ENCODE measurements around the gene STK10.
"Not testable (repeated sequence)": the region's sequence is repeated elsewhere in the genome, so short reads cannot be mapped to it uniquely, and the experiment has no call there.

STK10 gene

GRCh38 chr5:172164769-172165212 is 23.2 kb downstream of the STK10 start:
- DNase-seq = no peak

GRCh38 chr5:172163346-172163745 is 24.7 kb downstream of the STK10 start:
- DNase-seq = no peak

GRCh38 chr5:172162987-172163343 is 25.1 kb downstream of the STK10 start:
- DNase-seq = no peak

GRCh38 chr5:172162323-172162986 is 25.6 kb downstream of the STK10 start:
- no peak for DNase-seq

GRCh38 chr5:172160506-172160905 is 27.5 kb downstream of the STK10 start:
- DNase-seq = no peak

GRCh38 chr5:172159016-172159415 is 29.0 kb downstream of the STK10 start:
- no peak for DNase-seq

- no peak for DNase-seq
Measured at GRCh38 chr5:172156541-172156994, 31.5 kb downstream of the STK10 start.

GRCh38 chr5:172155101-172155500 is 32.9 kb downstream of the STK10 start:
- DNase-seq = not testable (repeated sequence)

- no peak for DNase-seq
Measured at GRCh38 chr5:172153695-172154094, 34.3 kb downstream of the STK10 start.

GRCh38 chr5:172151661-172152210 is 36.3 kb downstream of the STK10 start:
- no peak for DNase-seq

- peak; percentile 18 for DNase-seq
Measured at GRCh38 chr5:172150514-172151425, 37.3 kb downstream of the STK10 start.

- DNase-seq = not testable (repeated sequence)
Measured at GRCh38 chr5:172149481-172149880, 38.5 kb downstream of the STK10 start.

GRCh38 chr5:172149073-172149472 is 39.0 kb downstream of the STK10 start:
- no peak for DNase-seq

- DNase-seq = no peak
Measured at GRCh38 chr5:172148381-172148780, 39.6 kb downstream of the STK10 start.

- peak; percentile 25 for DNase-seq
Measured at GRCh38 chr5:172147857-172148256, 40.2 kb downstream of the STK10 start.

GRCh38 chr5:172146748-172147092 is 41.3 kb downstream of the STK10 start:
- no peak for DNase-seq

- DNase-seq = no peak
Measured at GRCh38 chr5:172145870-172146747, 41.9 kb downstream of the STK10 start.

GRCh38 chr5:172144931-172145869 is 42.8 kb downstream of the STK10 start:
- no peak for DNase-seq

- no peak for DNase-seq
Measured at GRCh38 chr5:172144291-172144815, 43.7 kb downstream of the STK10 start.

GRCh38 chr5:172143875-172144274 is 44.1 kb downstream of the STK10 start:
- no peak for DNase-seq

- DNase-seq = no peak
Measured at GRCh38 chr5:172142709-172143215, 45.3 kb downstream of the STK10 start.

All from activated CD4-positive, alpha-beta T cell treated with anti-CD3 and anti-CD28 coated beads for 48 hours (primary cell).